Measurements from ENCODE around the gene ZNF587B.
"Not testable (repeated sequence)": the region's sequence is repeated elsewhere in the genome, so short reads cannot be mapped to it uniquely, and the experiment has no call there.

The ZNF587B gene

GRCh38 chr19:57854117-57854516 is 24.0 kb downstream of the ZNF587B start:
- intact Hi-C loops (cut with DNase I): not testable (repeated sequence)

GRCh38 chr19:57862351-57862750 is 32.3 kb downstream of the ZNF587B start:
- intact Hi-C loops (cut with DNase I): not testable (repeated sequence)

More at GRCh38 chr19:57854117-57854516, 24.0 kb downstream of the ZNF587B start:
- not testable (repeated sequence) for DNase-seq

GRCh38 chr19:57867868-57868492 is 37.9 kb downstream of the ZNF587B start:
- intact Hi-C loops (cut with DNase I): no loop called here
- no peak for DNase-seq

More at GRCh38 chr19:57862351-57862750, 32.3 kb downstream of the ZNF587B start:
- DNase-seq: not testable (repeated sequence)

GRCh38 chr19:57869655-57870054 is 39.6 kb downstream of the ZNF587B start:
- intact Hi-C loops (cut with DNase I); DNase-seq: not testable (repeated sequence)

- intact Hi-C loops (cut with DNase I): no loop called here
- DNase-seq: no peak
Observed at GRCh38 chr19:57870225-57870624, 40.1 kb downstream of the ZNF587B start.

- no peak for DNase-seq
- intact Hi-C loops (cut with DNase I): no loop called here
Observed at GRCh38 chr19:57872450-57872849, 42.4 kb downstream of the ZNF587B start.

- intact Hi-C loops (cut with DNase I); DNase-seq: not testable (repeated sequence)
Observed at GRCh38 chr19:57873883-57874799, 44.0 kb downstream of the ZNF587B start.

GRCh38 chr19:57886046-57886445 is 55.9 kb downstream of the ZNF587B start:
- no peak for DNase-seq
- intact Hi-C loops (cut with DNase I): no loop called here

- intact Hi-C loops (cut with DNase I): no loop called here
- DNase-seq: no peak
Observed at GRCh38 chr19:57887195-57887941, 57.3 kb downstream of the ZNF587B start.

- DNase-seq: no peak
- intact Hi-C loops (cut with DNase I): no loop called here
Observed at GRCh38 chr19:57888107-57888559, 58.0 kb downstream of the ZNF587B start.

GRCh38 chr19:57888560-57889231 is 58.6 kb downstream of the ZNF587B start, which contains the start of gene ZNF814:
Gene ZNF814 (minus strand): TSS chr19:57889037. CDS start chr19:57888802, 235 bp downstream.
- intact Hi-C loops (cut with DNase I): no loop called here
- DNase-seq: peak; percentile 64 to 97 (median 88)

- intact Hi-C loops (cut with DNase I): not testable (repeated sequence)
Observed at GRCh38 chr19:57890706-57891105, 60.6 kb downstream of the ZNF587B start.

More at GRCh38 chr19:57890706-57891105, 60.6 kb downstream of the ZNF587B start:
- DNase-seq: not testable (repeated sequence)

Measured in posterior cingulate gyrus (tissue), 11 donors.